HG02938 (cell line): ENCODE data around the gene C2orf76.

ENCODE experiments used
- ATAC-seq: cut with Tn5 transposase; IDR thresholded peaks from one replicate; pipeline ENCODE4 v1.9.1; 2021; ENCODE audit warnings: mild to moderate bottlenecking, moderate library complexity; ENCODE audit not compliant: unreplicated experiment

The C2orf76 gene

GRCh38 chr2:119266091-119266589 lies 100.5 kb downstream of the C2orf76 start:
- ATAC-seq: no peak

- ATAC-seq: no peak
Observed at GRCh38 chr2:119265693-119266066, 101.0 kb downstream of the C2orf76 start.

GRCh38 chr2:119264781-119265692 lies 101.6 kb downstream of the C2orf76 start:
- peak; percentile 97 for ATAC-seq

GRCh38 chr2:119263656-119264055 lies 103.0 kb downstream of the C2orf76 start:
- no peak for ATAC-seq

- ATAC-seq: no peak
Observed at GRCh38 chr2:119263025-119263424, 103.6 kb downstream of the C2orf76 start.

- no peak for ATAC-seq
Observed at GRCh38 chr2:119261493-119262225, 105.0 kb downstream of the C2orf76 start.

- no peak for ATAC-seq
Observed at GRCh38 chr2:119260646-119261492, 105.8 kb downstream of the C2orf76 start.

- no peak for ATAC-seq
Observed at GRCh38 chr2:119259296-119259860, 107.3 kb downstream of the C2orf76 start.

- ATAC-seq: no peak
Observed at GRCh38 chr2:119257198-119257597, 109.4 kb downstream of the C2orf76 start.

- no peak for ATAC-seq
Observed at GRCh38 chr2:119256582-119256921, 110.1 kb downstream of the C2orf76 start.

GRCh38 chr2:119255760-119256581 lies 110.7 kb downstream of the C2orf76 start:
- no peak for ATAC-seq

- ATAC-seq: no peak
Observed at GRCh38 chr2:119254601-119255080, 112.0 kb downstream of the C2orf76 start.

GRCh38 chr2:119253760-119254600 lies 112.7 kb downstream of the C2orf76 start:
- no peak for ATAC-seq

GRCh38 chr2:119253114-119253702 lies 113.4 kb downstream of the C2orf76 start:
- no peak for ATAC-seq
